H1 (cell line): ENCODE measurements around the gene LHFPL3. TPM values are rescaled to one million over a fixed set of nuclear protein-coding genes. Genes with fewer than 3 reads are reported as not detected.

Experiments
- RFX5 ChIP-seq: IDR thresholded peaks from 2 replicates; pipeline ENCODE4 v1.6.1; 2011; ENCODE audit warnings: low read depth, low read length, improper control_type of control experiment, borderline replicate concordance
- RNF2 ChIP-seq: fragments of 200-900, 300-1000 bp; sonication (generic); IDR thresholded peaks from 2 replicates; pipeline ENCODE4 v1.7.1; 2016; ENCODE audit warnings: borderline replicate concordance, low read depth, mild to moderate bottlenecking, antibody characterized with exemption, low read length; ENCODE audit not compliant: poor library complexity, severe bottlenecking; ENCODE audit errors: missing control alignments
- SIRT6 ChIP-seq: IDR thresholded peaks from one replicate; pipeline ENCODE4 v1.7.1; 2012; ENCODE audit warnings: low read length, inconsistent platforms
- SUZ12 ChIP-seq: fragments of 200-600 bp; sonication (generic); IDR thresholded peaks from 2 replicates; pipeline ENCODE4 v1.6.1; 2012; ENCODE audit warnings: mild to moderate bottlenecking, inconsistent platforms, low read length, moderate library complexity, mixed read lengths
- YY1 ChIP-seq: IDR thresholded peaks from 2 replicates; pipeline ENCODE4 v1.6.1; 2011; ENCODE audit warnings: low read depth, mild to moderate bottlenecking, low read length
- polyA plus RNA-seq, 7 experiments: library from polyadenylated mRNA; depleted of rRNA in 3 of 7; stranded (reverse) in 5 of 7; unstranded in 2 of 7; fragments of >200 nt in 5 of 7; fragments of 200-250 nt in 2 of 7; gene quantifications; 1 replicate in 5 of 7; 2 replicates in 1 of 7; 4 replicates in 1 of 7; pipeline versions ENCODE4 v1.2.1 to v1.2.3, GENCODE V29; 2011 to 2013; ENCODE audit warnings: missing spikeins in 2 of 7, mixed read lengths in 2 of 7
- total RNA-seq: library from RNA; stranded (reverse); fragmentation: NEBNext Ultra II Directional; extraction: Animal tissue kit (Norgen Biotek cat#: 25700); gene quantifications from 2 replicates; pipeline ENCODE4 v1.2.1, GENCODE V29; 2021
- TF ChIP-seq, protein P1 (sequence below): IDR thresholded peaks from 2 replicates; pipeline ENCODE4 v1.6.1; 2011; ENCODE audit warnings: low read depth, mild to moderate bottlenecking, low read length; ENCODE audit not compliant: insufficient read depth

LHFPL3 gene
- total and polyA plus RNA-seq, 2 of the 8 experiments (the other 6 are each of a cell fraction or from before 2014, with no cell fraction given) = 0.24 to 0.50 TPM

DNA sequence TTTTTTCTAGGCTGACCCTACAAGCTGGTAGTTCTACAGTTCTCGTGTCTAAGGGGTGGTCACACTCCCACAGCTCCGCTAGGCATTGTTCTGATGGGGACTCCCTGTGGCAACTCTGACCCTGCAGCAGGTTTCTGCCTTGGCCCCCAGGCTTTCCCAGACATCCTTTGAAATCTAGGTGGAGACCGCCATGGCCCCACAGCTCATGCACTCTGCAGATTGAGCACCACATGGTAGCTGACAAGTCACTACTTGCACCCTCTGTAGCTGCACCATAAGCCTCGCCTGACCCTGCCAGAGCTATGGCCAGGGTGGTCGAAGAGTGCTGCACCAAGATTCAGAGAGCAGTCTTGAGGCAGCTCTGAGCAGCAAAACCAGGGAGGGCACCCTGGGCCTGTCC is 275.6 kb downstream of the LHFPL3 start (continued):
- no peak for TF ChIP-seq RNF2
- TF ChIP-seq YY1 = no peak
- TF ChIP-seq SUZ12 = no peak
- TF ChIP-seq SIRT6 = no peak
- no peak for TF ChIP-seq RFX5
- TF ChIP-seq, protein P1, sequence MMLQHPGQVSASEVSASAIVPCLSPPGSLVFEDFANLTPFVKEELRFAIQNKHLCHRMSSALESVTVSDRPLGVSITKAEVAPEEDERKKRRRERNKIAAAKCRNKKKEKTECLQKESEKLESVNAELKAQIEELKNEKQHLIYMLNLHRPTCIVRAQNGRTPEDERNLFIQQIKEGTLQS = no peak
